ENCODE data around the gene RRP1.

Gene RRP1

GRCh38 chr21:43789276-43790009 is at the start of gene RRP1:
Gene RRP1, plus strand, starts transcription at chr21:43789577. Its CDS starts 53 bp downstream, at chr21:43789630.
- peak within 1 kb of the TSS; percentile 94 to 99 for H3K4me3 ChIP-seq (replicated peaks in 1 of 2; ENCODE audit: low read depth in 2 of 2, low read length in 2 of 2)
- TF ChIP-seq CTCF (IDR thresholded peaks at IDR 0.05; ENCODE audit: low read depth, low read length), result peak; percentile 44
- peak; percentile 84 to 90 for DNase-seq (ENCODE audit: low read depth in 2 of 2)

GRCh38 chr21:43739621-43740435 is 49.5 kb upstream of the RRP1 start:
- DNase-seq (ENCODE audit: low read depth in 2 of 2), result no peak
- H3K4me3 ChIP-seq (replicated peaks in 1 of 2; ENCODE audit: low read depth in 2 of 2, low read length in 2 of 2), result no peak overlapping the region
- no peak for TF ChIP-seq CTCF (IDR thresholded peaks at IDR 0.05; ENCODE audit: low read depth, low read length)

- no peak overlapping the region for H3K4me3 ChIP-seq (replicated peaks in 1 of 2; ENCODE audit: low read depth in 2 of 2, low read length in 2 of 2)
- no peak for TF ChIP-seq CTCF (IDR thresholded peaks at IDR 0.05; ENCODE audit: low read depth, low read length)
- DNase-seq (ENCODE audit: low read depth in 2 of 2), result peak; percentile 33 to 45
Observed at GRCh38 chr21:43740497-43741156, 48.8 kb upstream of the RRP1 start.

GRCh38 chr21:43741423-43742096 is 47.8 kb upstream of the RRP1 start:
- H3K4me3 ChIP-seq (replicated peaks in 1 of 2; ENCODE audit: low read depth in 2 of 2, low read length in 2 of 2), result no peak overlapping the region
- DNase-seq (ENCODE audit: low read depth in 2 of 2), result no peak
- TF ChIP-seq CTCF (IDR thresholded peaks at IDR 0.05; ENCODE audit: low read depth, low read length), result no peak

- no peak for TF ChIP-seq CTCF (IDR thresholded peaks at IDR 0.05; ENCODE audit: low read depth, low read length)
- H3K4me3 ChIP-seq (replicated peaks in 1 of 2; ENCODE audit: low read depth in 2 of 2, low read length in 2 of 2), result no peak overlapping the region
- DNase-seq (ENCODE audit: low read depth in 2 of 2), result no peak
Observed at GRCh38 chr21:43743947-43744346, 45.4 kb upstream of the RRP1 start.

GRCh38 chr21:43744725-43745124 is 44.7 kb upstream of the RRP1 start:
- no peak for TF ChIP-seq CTCF (IDR thresholded peaks at IDR 0.05; ENCODE audit: low read depth, low read length)
- H3K4me3 ChIP-seq (replicated peaks in 1 of 2; ENCODE audit: low read depth in 2 of 2, low read length in 2 of 2), result no peak overlapping the region
- no peak for DNase-seq (ENCODE audit: low read depth in 2 of 2)
